Right kidney (tissue), 1 donor: ENCODE data around the gene DMGDH.
"Not testable (repeated sequence)": the region's sequence is repeated elsewhere in the genome, so short reads cannot be mapped to it uniquely, and the experiment has no call there.

Experiments
- DNase-seq: peaks from one replicate; pipeline ENCODE4 v3.0.0-alpha.2; 2016

DMGDH gene

GRCh38 chr5:79011869-79012268 is 57.6 kb downstream of the DMGDH start:
- DNase-seq: no peak

GRCh38 chr5:79011219-79011836 is 58.1 kb downstream of the DMGDH start:
- no peak for DNase-seq

GRCh38 chr5:79008362-79008761 is 61.1 kb downstream of the DMGDH start:
- DNase-seq: no peak

GRCh38 chr5:79007872-79008271 is 61.6 kb downstream of the DMGDH start:
- no peak for DNase-seq

- DNase-seq: no peak
These were observed 63.4 kb downstream of the DMGDH start for GRCh38 chr5:79005936-79006631.

GRCh38 chr5:79005151-79005550 is 64.3 kb downstream of the DMGDH start:
- no peak for DNase-seq

GRCh38 chr5:79002374-79002773 is 67.1 kb downstream of the DMGDH start:
- DNase-seq: no peak

GRCh38 chr5:79001471-79001870 is 68.0 kb downstream of the DMGDH start:
- DNase-seq: no peak

- no peak for DNase-seq
These were observed 72.4 kb downstream of the DMGDH start for GRCh38 chr5:78997090-78997489.

- no peak for DNase-seq
These were observed 73.9 kb downstream of the DMGDH start for GRCh38 chr5:78995521-78996007.

GRCh38 chr5:78993165-78993564 is 76.3 kb downstream of the DMGDH start:
- DNase-seq: no peak

- no peak for DNase-seq
These were observed 77.3 kb downstream of the DMGDH start for GRCh38 chr5:78992146-78992545.

- DNase-seq: no peak
These were observed 80.4 kb downstream of the DMGDH start for GRCh38 chr5:78989080-78989479.

- no peak for DNase-seq
These were observed 83.7 kb downstream of the DMGDH start for GRCh38 chr5:78985725-78986223.

- DNase-seq: no peak
These were observed 84.3 kb downstream of the DMGDH start, which contains the start of gene ARSB for GRCh38 chr5:78985116-78985724. TSS of gene ARSB (minus strand) at chr5:78985310. CDS start at chr5:78985248, 62 bp downstream.

- DNase-seq: peak; percentile 98
These were observed 84.9 kb downstream of the DMGDH start for GRCh38 chr5:78984439-78985115.

GRCh38 chr5:78983601-78984438 is 85.7 kb downstream of the DMGDH start:
- peak; percentile 46 for DNase-seq

GRCh38 chr5:78983194-78983593 is 86.3 kb downstream of the DMGDH start:
- not testable (repeated sequence) for DNase-seq

- DNase-seq: no peak
These were observed 89.6 kb downstream of the DMGDH start for GRCh38 chr5:78979909-78980308.

GRCh38 chr5:78979117-78979742 is 90.2 kb downstream of the DMGDH start:
- no peak for DNase-seq

GRCh38 chr5:78975035-78975434 is 94.4 kb downstream of the DMGDH start:
- no peak for DNase-seq
